ENCODE results near the gene SMAD7. TPM values are rescaled to one million over a fixed set of nuclear protein-coding genes. Genes with fewer than 3 reads are reported as not detected.

The SMAD7 gene
- total RNA-seq, 1 donor from 2014 or later = 76.5 TPM

- peak overlapping the region in 1 of 2 donors; percentile 39 for H3K27ac ChIP-seq
- H3K4me1 ChIP-seq = peaks cover 3 to 21% of the 10 kb centered on the region in 2 donors
- no peaks in the 10 kb centered on the region for H3K36me3 ChIP-seq
- no peaks in the 10 kb centered on the region for H3K9me3 ChIP-seq
- H3K27me3 ChIP-seq = no peaks in the 10 kb centered on the region
- H3K4me3 ChIP-seq = no peak overlapping the region
- DNase-seq (ENCODE audit: low spot score in 2 of 2) = peak in 1 of 2 donors; percentile 59
- no peak for TF ChIP-seq CTCF (IDR thresholded peaks at IDR 0.05)
- intact Hi-C loops (cut with DNase I) = no loop called here
Measured at GRCh38 chr18:48893608-48894600, 56.9 kb downstream of the SMAD7 start.

GRCh38 chr18:48893061-48893607 lies 57.6 kb downstream of the SMAD7 start:
- Histone ChIP-seq H3K4me1 (peaks cover 3 to 21% of the 10 kb centered on the region in 2 donors), H3K9me3 (no peaks in the 10 kb centered on the region), H3K27me3 (no peaks in the 10 kb centered on the region), H3K4me3 (no peak overlapping the region), H3K36me3 (no peaks in the 10 kb centered on the region), H3K27ac (no peak overlapping the region)
- no peak for TF ChIP-seq CTCF (IDR thresholded peaks at IDR 0.05)
- intact Hi-C loops (cut with DNase I) = no loop called here
- DNase-seq (ENCODE audit: low spot score in 2 of 2) = peak in 1 of 2 donors; percentile 55

- H3K27ac ChIP-seq = no peak overlapping the region
- H3K9me3 ChIP-seq = no peaks in the 10 kb centered on the region
- H3K36me3 ChIP-seq = no peaks in the 10 kb centered on the region
- TF ChIP-seq CTCF (IDR thresholded peaks at IDR 0.05) = no peak
- H3K4me3 ChIP-seq = no peak overlapping the region
- peak in 1 of 2 donors; percentile 62 for DNase-seq (ENCODE audit: low spot score in 2 of 2)
- peaks cover 3 to 18% of the 10 kb centered on the region in 2 donors for H3K4me1 ChIP-seq
- intact Hi-C loops (cut with DNase I) = no loop called here
- no peaks in the 10 kb centered on the region for H3K27me3 ChIP-seq
Measured at GRCh38 chr18:48892146-48892855, 58.5 kb downstream of the SMAD7 start.

- Histone ChIP-seq H3K27me3 (no peaks in the 10 kb centered on the region), H3K27ac (no peak overlapping the region), H3K36me3 (no peaks in the 10 kb centered on the region), H3K4me3 (no peak overlapping the region), H3K4me1 (peaks cover 3 to 13% of the 10 kb centered on the region in 2 donors), H3K9me3 (no peaks in the 10 kb centered on the region)
- TF ChIP-seq CTCF (IDR thresholded peaks at IDR 0.05) = no peak
- intact Hi-C loops (cut with DNase I) = no loop called here
- DNase-seq (ENCODE audit: low spot score in 2 of 2) = peak in 1 of 2 donors; percentile 19
Measured at GRCh38 chr18:48891721-48892120, 59.0 kb downstream of the SMAD7 start.

GRCh38 chr18:48889981-48890762 lies 60.6 kb downstream of the SMAD7 start:
- Histone ChIP-seq H3K27ac (peak overlapping the region in 1 of 2 donors; percentile 27), H3K9me3 (no peaks in the 10 kb centered on the region), H3K4me3 (no peak overlapping the region), H3K27me3 (no peaks in the 10 kb centered on the region), H3K4me1 (peaks cover 3 to 20% of the 10 kb centered on the region in 2 donors), H3K36me3 (no peaks in the 10 kb centered on the region)
- peak in 1 of 2 donors; percentile 58 for DNase-seq (ENCODE audit: low spot score in 2 of 2)
- intact Hi-C loops (cut with DNase I) = no loop called here
- no peak for TF ChIP-seq CTCF (IDR thresholded peaks at IDR 0.05)

All from ascending aorta (tissue), 2 donors.